ENCODE data around the gene ZNF710. TPM values are rescaled to one million over a fixed set of nuclear protein-coding genes. Genes with fewer than 3 reads are reported as not detected.
A peak's percentile ranks its signal among the peaks of the same experiment; 100 is the strongest.

The ZNF710 gene
- total and polyA plus RNA-seq, 2 of the 8 experiments (the other 6 are each of a cell fraction or from before 2014, with no cell fraction given): 10.5 to 24.0 TPM

DNA sequence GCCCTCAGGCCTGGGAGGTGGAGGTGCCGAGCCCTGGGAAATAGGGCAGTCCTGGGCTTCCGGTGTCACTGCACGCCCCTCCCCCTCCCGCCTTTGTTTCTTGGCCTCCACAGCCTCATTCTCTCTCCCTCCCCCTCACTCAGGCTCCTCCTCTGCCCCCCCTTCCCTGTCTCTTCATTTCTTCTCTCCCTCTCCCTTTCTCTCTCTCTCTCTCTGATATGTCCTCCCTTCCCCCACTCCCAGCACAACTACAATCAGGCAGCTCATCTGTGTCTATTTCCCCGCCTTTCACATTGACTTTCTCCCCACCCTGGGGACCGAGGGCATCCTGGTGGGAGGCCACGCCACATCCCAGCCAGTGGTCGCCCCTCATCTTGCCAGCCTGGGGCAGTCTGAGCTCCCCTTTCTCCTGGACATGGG, 60.9 kb downstream of the ZNF710 start:
- peak overlapping the region; percentile 94 for H2AK5ac ChIP-seq (ENCODE audit: low read depth, low read length)
- no peaks in the 10 kb centered on the region; a peak in 1 of 4 replicates for H3K9me3 ChIP-seq (ENCODE audit: insufficient read depth in 2 of 2, low read depth in 1 of 2, low read length in 1 of 2)
- peaks cover 8 to 55% (median 43%) of the 10 kb centered on the region in 4 experiments for H3K4me1 ChIP-seq (replicated peaks in 1 of 4; ENCODE audit: control insufficient read depth in 3 of 4, insufficient read depth in 4 of 4, low read length in 3 of 4)
- peak overlapping the region; percentile 86 for H2BK120ac ChIP-seq (replicated peaks; ENCODE audit: low read depth, low read length)
- no peak overlapping the region for H3K14ac ChIP-seq (ENCODE audit: insufficient read length)
- peak overlapping the region; percentile 96; the same call in 1 of the 2 replicates for H2BK20ac ChIP-seq (ENCODE audit: low read length)
- peak overlapping the region; percentile 98 for H4K91ac ChIP-seq (replicated peaks; ENCODE audit: insufficient read length, low read length)
- H3K9ac ChIP-seq (replicated peaks in 1 of 4; ENCODE audit: extremely low read depth in 1 of 4, low read depth in 3 of 4, low read length in 3 of 4): 0 out of 7 replicates have a peak overlapping the region, but pooled peaks of 1 of the 4 experiments have one; percentile 13
- H3K79me2 ChIP-seq (ENCODE audit: control insufficient read depth in 1 of 2, insufficient read depth in 2 of 2, low read length in 2 of 2): peaks cover 0 to 2% of the 10 kb centered on the region in 2 experiments; a peak in 2 of 4 replicates
- no peaks in the 10 kb centered on the region for H3K27me3 ChIP-seq (replicated peaks in 1 of 4; ENCODE audit: control insufficient read depth in 3 of 4, extremely low read depth in 1 of 4, insufficient read depth in 3 of 4, low read length in 3 of 4)
- peaks cover 8% of the 10 kb centered on the region; the same call in 1 of the 2 replicates for H3K79me1 ChIP-seq (ENCODE audit: low read depth, low read length)
- DNase-seq (ENCODE audit: low read depth in 1 of 2, low spot score in 2 of 2) (peak; percentile 77 to 78), FAIRE-seq (no peak)
- peak overlapping the region; percentile 41 to 50; a peak in 3 of 4 replicates for H3K4me2 ChIP-seq (ENCODE audit: insufficient read depth in 1 of 2, low read depth in 2 of 2, low read length in 2 of 2)
- ChIA-PET POLR2A (ENCODE audit: partially characterized antibody) (interaction anchor here (0.7 to 4.8 kb wide), 5 partner anchors 10 to 62 kb away, joined by 3 to 29 read pairs (median 3); partner anchors contain the start of gene ZNF710), CTCF (ENCODE audit: partially characterized antibody) (interaction anchor here (0.6 to 1.5 kb wide), 6 partner anchors 13 to 174 kb away, joined by 3 to 8 read pairs (median 4); no protein-coding TSS in a partner anchor)
- peak overlapping the region; percentile 87 for H2BK5ac ChIP-seq (ENCODE audit: low read depth, low read length)
- H2BK12ac ChIP-seq (ENCODE audit: low read depth, low read length): peak overlapping the region; percentile 98
- H3K18ac ChIP-seq (ENCODE audit: extremely low read depth, low read length): peak overlapping the region; percentile 95
- no peaks in the 10 kb centered on the region for H3K36me3 ChIP-seq (ENCODE audit: control insufficient read depth in 2 of 4, insufficient read depth in 4 of 4, low read length in 3 of 4)
- H3K23me2 ChIP-seq (ENCODE audit: low read depth, low read length): no peaks in the 10 kb centered on the region
- no peak overlapping the region for H3K4ac ChIP-seq (replicated peaks; ENCODE audit: insufficient read length, low read depth, low read length)
- H4K5ac ChIP-seq (ENCODE audit: insufficient read length, low read depth, low read length): peak overlapping the region; percentile 95
- no peak overlapping the region for H3K23ac ChIP-seq (ENCODE audit: insufficient read length)
- WGBS, 2 experiments (ENCODE audit: extremely low coverage in 1 of 2, insufficient coverage in 1 of 2, insufficient read length in 1 of 2, insufficient replicate concordance in 2 of 2, low coverage in 1 of 2, low lambda C conversion rate in 2 of 2, missing lambda C conversion rate in 1 of 2): 48% methylated on average over 6 of the region's 8 CpGs; no CpG with 5 or more reads in 1 of the 2 experiments
- no peak overlapping the region for H3K4me3 ChIP-seq (ENCODE audit: extremely low read depth in 1 of 4, insufficient read depth in 2 of 4, low read depth in 3 of 4, low read length in 4 of 4)
- H3K27ac ChIP-seq (ENCODE audit: low read depth, low read length): peak overlapping the region; percentile 50; the same call in 1 of the 2 replicates
- no peak overlapping the region for H3K56ac ChIP-seq (replicated peaks; ENCODE audit: insufficient read length, low read depth, low read length)
- peak overlapping the region; percentile 99; the same call in 1 of the 2 replicates for H2BK15ac ChIP-seq (ENCODE audit: low read length)
- H4K8ac ChIP-seq (ENCODE audit: extremely low read depth, insufficient read depth, low read length): 0 out of 2 replicates have a peak overlapping the region, but pooled peaks have one; percentile 22
- H4K20me1 ChIP-seq (replicated peaks in 1 of 2; ENCODE audit: control insufficient read depth in 1 of 2, insufficient read depth in 2 of 2, low read length in 2 of 2): no peaks in the 10 kb centered on the region
- no peak overlapping the region for H2AFZ ChIP-seq (ENCODE audit: low read length)
- TF ChIP-seq NANOG (IDR thresholded peaks at IDR 0.05; ENCODE audit: insufficient read depth, low read depth, low read length, poor library complexity, severe bottlenecking): no peak
- TF ChIP-seq MAFK (IDR thresholded peaks at IDR 0.05; ENCODE audit: low read depth, low read length): no peak
- TF ChIP-seq SP1 (IDR thresholded peaks at IDR 0.05; ENCODE audit: low read depth, low read length): peak; percentile 54; the same call in 1 of the 2 replicates
- TF ChIP-seq TCF12 (IDR thresholded peaks at IDR 0.05; ENCODE audit: low read depth, low read length): 0 out of 2 replicates have a peak, but pooled peaks have one; percentile 18
- peak; percentile 36; the same call in 1 of the 2 replicates for TF ChIP-seq CHD2 (IDR thresholded peaks at IDR 0.05; ENCODE audit: low read length)
- TF ChIP-seq KDM4A (IDR thresholded peaks at IDR 0.05; ENCODE audit: low read depth, low read length, severe bottlenecking): no peak
- TF ChIP-seq, protein P1, sequence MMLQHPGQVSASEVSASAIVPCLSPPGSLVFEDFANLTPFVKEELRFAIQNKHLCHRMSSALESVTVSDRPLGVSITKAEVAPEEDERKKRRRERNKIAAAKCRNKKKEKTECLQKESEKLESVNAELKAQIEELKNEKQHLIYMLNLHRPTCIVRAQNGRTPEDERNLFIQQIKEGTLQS (IDR thresholded peaks at IDR 0.05; ENCODE audit: insufficient read depth, low read depth, low read length): no peak
- TF ChIP-seq TAF7 (optimal IDR thresholded peaks at IDR 0.05; ENCODE audit: borderline replicate concordance, low read depth, low read length): no peak
- TF ChIP-seq, protein P2, sequence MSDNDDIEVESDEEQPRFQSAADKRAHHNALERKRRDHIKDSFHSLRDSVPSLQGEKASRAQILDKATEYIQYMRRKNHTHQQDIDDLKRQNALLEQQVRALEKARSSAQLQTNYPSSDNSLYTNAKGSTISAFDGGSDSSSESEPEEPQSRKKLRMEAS (IDR thresholded peaks at IDR 0.05): 0 out of 2 replicates have a peak, but pooled peaks have one; percentile 27
- no peak for TF ChIP-seq KDM1A (IDR thresholded peaks at IDR 0.05; ENCODE audit: borderline replicate concordance, low read length)
- peak; percentile 60; the same call in 1 of the 2 replicates for TF ChIP-seq RBBP5 (IDR thresholded peaks at IDR 0.05; ENCODE audit: borderline replicate concordance, low read depth, low read length)

Measured in H1 (cell line).